Measurements from ENCODE around the gene CCDC18. TPM values are rescaled to one million over a fixed set of nuclear protein-coding genes. Genes with fewer than 3 reads are reported as not detected.

Gene CCDC18
- total and polyA plus RNA-seq, 4 donors: 2.7 to 8.5 (median 7.2) TPM

- Histone ChIP-seq H3K27me3 (ENCODE audit: control insufficient read depth in 4 of 4, insufficient read depth in 4 of 4, low read length in 3 of 4) (no peaks in the 10 kb centered on the region), H3K9me3 (ENCODE audit: control insufficient read depth in 4 of 4, low read length in 3 of 4) (no peaks in the 10 kb centered on the region), H3K4me1 (ENCODE audit: control insufficient read depth in 4 of 4, insufficient read depth in 4 of 4, low read length in 3 of 4) (no peaks in the 10 kb centered on the region), H3K4me3 (ENCODE audit: low read depth in 1 of 3, low read length in 3 of 3) (no peak overlapping the region), H3K27ac (ENCODE audit: low read depth in 1 of 2, low read length in 2 of 2) (no peak overlapping the region), H3K36me3 (ENCODE audit: control insufficient read depth in 4 of 4, insufficient read depth in 3 of 4, low read depth in 1 of 4, low read length in 3 of 4) (peaks cover 0 to 1% (median 0%) of the 10 kb centered on the region in 4 donors), H3K9ac (ENCODE audit: low read depth in 1 of 2, low read length in 2 of 2) (no peak overlapping the region)
- TF ChIP-seq HNF4A (conservative IDR thresholded peaks at IDR 0.05) (no peak), CTCF (IDR thresholded peaks at IDR 0.05; ENCODE audit: low read depth, low read length, missing input control) (no peak), TAF1 (conservative IDR thresholded peaks at IDR 0.05) (no peak), ATF3 (IDR thresholded peaks at IDR 0.05) (no peak), FOXA1 (IDR thresholded peaks at IDR 0.05) (no peak), MAX (IDR thresholded peaks at IDR 0.05) (no peak), HNF4G (IDR thresholded peaks at IDR 0.05) (no peak)
- no peak for DNase-seq (ENCODE audit: low spot score)
- WGBS: 88% methylated on average over 3 of the region's 3 CpGs
These were observed 73.0 kb downstream of the CCDC18 start for GRCh38 chr1:93253516-93253915.

GRCh38 chr1:93255222-93256079 is 74.9 kb downstream of the CCDC18 start:
- Histone ChIP-seq H3K27ac (ENCODE audit: low read depth in 1 of 2, low read length in 2 of 2) (no peak overlapping the region), H3K4me3 (ENCODE audit: low read depth in 1 of 3, low read length in 3 of 3) (no peak overlapping the region), H3K9me3 (ENCODE audit: control insufficient read depth in 4 of 4, low read length in 3 of 4) (no peaks in the 10 kb centered on the region), H3K36me3 (ENCODE audit: control insufficient read depth in 4 of 4, insufficient read depth in 3 of 4, low read depth in 1 of 4, low read length in 3 of 4) (peaks cover 0 to 3% (median 2%) of the 10 kb centered on the region in 4 donors), H3K9ac (ENCODE audit: low read depth in 1 of 2, low read length in 2 of 2) (no peak overlapping the region), H3K4me1 (ENCODE audit: control insufficient read depth in 4 of 4, insufficient read depth in 4 of 4, low read length in 3 of 4) (no peaks in the 10 kb centered on the region), H3K27me3 (ENCODE audit: control insufficient read depth in 4 of 4, insufficient read depth in 4 of 4, low read length in 3 of 4) (no peaks in the 10 kb centered on the region)
- no peak for DNase-seq (ENCODE audit: low spot score)
- 95% methylated on average over 8 of the region's 8 CpGs for WGBS
- TF ChIP-seq HNF4A (conservative IDR thresholded peaks at IDR 0.05): no peak
- no peak for TF ChIP-seq CTCF (IDR thresholded peaks at IDR 0.05; ENCODE audit: low read depth, low read length, missing input control)
- TF ChIP-seq EGR1 (IDR thresholded peaks at IDR 0.05; ENCODE audit: low read depth in 2 of 2): no peak
- no peak for TF ChIP-seq YY1 (IDR thresholded peaks at IDR 0.05)
- TF ChIP-seq GABPA (IDR thresholded peaks at IDR 0.05 in 1 of 2, conservative IDR thresholded peaks at IDR 0.05 in 1 of 2): no peak
- TF ChIP-seq FOXA1 (IDR thresholded peaks at IDR 0.05): no peak
- TF ChIP-seq HNF4G (IDR thresholded peaks at IDR 0.05): no peak
- no peak for TF ChIP-seq SP1 (IDR thresholded peaks at IDR 0.05)
- TF ChIP-seq ZBTB33 (IDR thresholded peaks at IDR 0.05): no peak
- TF ChIP-seq RAD21 (IDR thresholded peaks at IDR 0.05): no peak
- TF ChIP-seq FOXA2 (IDR thresholded peaks at IDR 0.05): no peak
- TF ChIP-seq ATF3 (IDR thresholded peaks at IDR 0.05): no peak
- no peak for TF ChIP-seq TAF1 (conservative IDR thresholded peaks at IDR 0.05)
- no peak for TF ChIP-seq REST (IDR thresholded peaks at IDR 0.05)
- TF ChIP-seq NR2F2 (IDR thresholded peaks at IDR 0.05): no peak
